HUES64 (cell line): ENCODE results near the gene TSPYL2.

Experiments used
- H3K27ac ChIP-seq: 2 replicates; pipeline ENCODE4 v1.7.0; 2013; ENCODE audit warnings: low read depth, low read length, inconsistent platforms
- H3K27me3 ChIP-seq: 2 replicates; pipeline ENCODE4 v1.6.1; 2013; ENCODE audit warnings: mild to moderate bottlenecking, low read length; ENCODE audit not compliant: insufficient read depth
- H3K36me3 ChIP-seq: 2 replicates; pipeline ENCODE4 v1.6.1; 2013; ENCODE audit warnings: mild to moderate bottlenecking, low read length; ENCODE audit not compliant: insufficient read depth
- H3K4me1 ChIP-seq: 2 replicates; pipeline ENCODE4 v1.6.1; 2013; ENCODE audit warnings: mild to moderate bottlenecking, low read length, moderate library complexity; ENCODE audit not compliant: insufficient read depth
- H3K4me3 ChIP-seq: 2 replicates; pipeline ENCODE4 v1.5.1; 2013; ENCODE audit warnings: mild to moderate bottlenecking, low read length, moderate library complexity
- H3K9ac ChIP-seq: 2 replicates; pipeline ENCODE4 v1.6.1; 2013; ENCODE audit warnings: mild to moderate bottlenecking, low read depth, low read length
- H3K9me3 ChIP-seq: 2 replicates; pipeline ENCODE4 v1.6.1; 2013; ENCODE audit warnings: low read depth, low read length; ENCODE audit not compliant: insufficient read depth
- WGBS: fragments of 150-250, 120-280 bp; methylation state at CpG from one replicate; pipeline ENCODE4 v1.1.7; 2013; ENCODE audit warnings: missing lambda C conversion rate; 5-methylcytosine and 5-hydroxymethylcytosine counted together

TSPYL2 gene

DNA sequence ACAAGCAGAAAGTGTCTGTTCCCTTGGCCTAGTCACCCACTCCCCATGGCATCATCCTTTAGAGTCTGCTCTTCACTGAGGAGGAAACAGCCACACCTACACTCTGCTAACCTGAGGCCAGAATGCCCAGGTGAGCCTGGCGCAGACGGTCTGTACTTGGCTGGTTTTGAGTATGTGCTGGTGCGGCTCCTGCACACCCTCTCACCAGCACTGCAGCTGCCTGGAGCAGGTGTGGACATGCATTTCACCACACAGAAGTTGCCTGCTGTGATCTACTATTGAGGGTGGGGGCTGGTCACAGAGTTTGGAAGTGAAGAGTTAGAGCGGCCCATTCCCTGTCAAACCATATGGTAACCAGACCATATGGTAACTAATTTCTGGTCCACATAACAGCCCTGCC, 51.2 kb downstream of the TSPYL2 start:
- H3K27me3 ChIP-seq: no peaks in the 10 kb centered on the region
- H3K4me1 ChIP-seq: no peaks in the 10 kb centered on the region
- no peaks in the 10 kb centered on the region for H3K9me3 ChIP-seq
- H3K4me3 ChIP-seq: no peak overlapping the region
- WGBS: 100% methylated on average over 4 of the region's 4 CpGs
- H3K9ac ChIP-seq: no peak overlapping the region
- H3K36me3 ChIP-seq: no peaks in the 10 kb centered on the region; the same call in 1 of the 2 replicates
- H3K27ac ChIP-seq: no peak overlapping the region

DNA sequence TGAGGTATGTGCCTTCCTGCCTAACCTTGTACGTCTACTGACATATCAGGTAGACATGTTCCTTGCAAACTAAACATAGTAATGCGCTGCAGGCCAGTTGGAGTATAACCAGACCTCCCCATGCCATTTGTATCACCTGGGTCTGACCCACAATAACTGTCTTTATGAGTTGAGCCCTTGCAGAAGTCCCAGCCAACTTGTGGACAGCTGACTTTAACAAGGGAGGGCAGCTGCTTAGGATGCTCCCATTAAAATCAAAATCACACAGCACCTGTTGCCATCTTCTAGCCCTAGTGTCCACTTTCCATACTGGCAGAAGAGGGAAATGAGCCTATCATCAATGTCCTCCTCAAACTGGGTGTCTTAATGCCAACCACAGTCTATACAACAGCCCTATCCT, 53.4 kb downstream of the TSPYL2 start:
- no peaks in the 10 kb centered on the region for H3K4me1 ChIP-seq
- no peak overlapping the region for H3K4me3 ChIP-seq
- no peaks in the 10 kb centered on the region for H3K9me3 ChIP-seq
- H3K27me3 ChIP-seq: no peaks in the 10 kb centered on the region
- no peak overlapping the region for H3K9ac ChIP-seq
- no peak overlapping the region for H3K27ac ChIP-seq
- 90% methylated on average over 2 of the region's 2 CpGs for WGBS
- H3K36me3 ChIP-seq: no peaks in the 10 kb centered on the region; the same call in 1 of the 2 replicates
